ENCODE results near the gene PIEZO2.

DNA sequence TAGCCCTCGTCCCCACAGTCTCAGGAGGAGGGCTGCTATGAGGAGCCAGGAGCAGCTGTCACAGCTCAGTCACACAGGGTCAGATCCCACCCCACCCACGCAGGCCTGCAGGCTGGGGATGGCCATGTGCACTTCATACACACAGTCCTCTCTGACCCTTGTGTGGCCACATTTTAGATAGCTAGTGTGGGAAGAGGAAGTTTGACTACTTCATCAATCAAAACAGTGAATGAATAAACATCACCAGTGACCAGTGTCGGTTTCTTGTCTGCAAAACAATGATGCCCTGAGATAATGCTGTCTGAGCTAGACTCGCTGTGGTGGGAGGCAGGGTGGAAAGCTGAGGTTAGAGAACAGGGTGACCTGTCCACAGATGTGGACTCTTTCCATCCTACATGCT, 107.1 kb downstream of the PIEZO2 start:
- TF ChIP-seq, protein P1, sequence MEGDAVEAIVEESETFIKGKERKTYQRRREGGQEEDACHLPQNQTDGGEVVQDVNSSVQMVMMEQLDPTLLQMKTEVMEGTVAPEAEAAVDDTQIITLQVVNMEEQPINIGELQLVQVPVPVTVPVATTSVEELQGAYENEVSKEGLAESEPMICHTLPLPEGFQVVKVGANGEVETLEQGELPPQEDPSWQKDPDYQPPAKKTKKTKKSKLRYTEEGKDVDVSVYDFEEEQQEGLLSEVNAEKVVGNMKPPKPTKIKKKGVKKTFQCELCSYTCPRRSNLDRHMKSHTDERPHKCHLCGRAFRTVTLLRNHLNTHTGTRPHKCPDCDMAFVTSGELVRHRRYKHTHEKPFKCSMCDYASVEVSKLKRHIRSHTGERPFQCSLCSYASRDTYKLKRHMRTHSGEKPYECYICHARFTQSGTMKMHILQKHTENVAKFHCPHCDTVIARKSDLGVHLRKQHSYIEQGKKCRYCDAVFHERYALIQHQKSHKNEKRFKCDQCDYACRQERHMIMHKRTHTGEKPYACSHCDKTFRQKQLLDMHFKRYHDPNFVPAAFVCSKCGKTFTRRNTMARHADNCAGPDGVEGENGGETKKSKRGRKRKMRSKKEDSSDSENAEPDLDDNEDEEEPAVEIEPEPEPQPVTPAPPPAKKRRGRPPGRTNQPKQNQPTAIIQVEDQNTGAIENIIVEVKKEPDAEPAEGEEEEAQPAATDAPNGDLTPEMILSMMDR (IDR thresholded peaks at IDR 0.05; ENCODE audit: insufficient read depth, low read length), result no peak
- TF ChIP-seq, protein P2, sequence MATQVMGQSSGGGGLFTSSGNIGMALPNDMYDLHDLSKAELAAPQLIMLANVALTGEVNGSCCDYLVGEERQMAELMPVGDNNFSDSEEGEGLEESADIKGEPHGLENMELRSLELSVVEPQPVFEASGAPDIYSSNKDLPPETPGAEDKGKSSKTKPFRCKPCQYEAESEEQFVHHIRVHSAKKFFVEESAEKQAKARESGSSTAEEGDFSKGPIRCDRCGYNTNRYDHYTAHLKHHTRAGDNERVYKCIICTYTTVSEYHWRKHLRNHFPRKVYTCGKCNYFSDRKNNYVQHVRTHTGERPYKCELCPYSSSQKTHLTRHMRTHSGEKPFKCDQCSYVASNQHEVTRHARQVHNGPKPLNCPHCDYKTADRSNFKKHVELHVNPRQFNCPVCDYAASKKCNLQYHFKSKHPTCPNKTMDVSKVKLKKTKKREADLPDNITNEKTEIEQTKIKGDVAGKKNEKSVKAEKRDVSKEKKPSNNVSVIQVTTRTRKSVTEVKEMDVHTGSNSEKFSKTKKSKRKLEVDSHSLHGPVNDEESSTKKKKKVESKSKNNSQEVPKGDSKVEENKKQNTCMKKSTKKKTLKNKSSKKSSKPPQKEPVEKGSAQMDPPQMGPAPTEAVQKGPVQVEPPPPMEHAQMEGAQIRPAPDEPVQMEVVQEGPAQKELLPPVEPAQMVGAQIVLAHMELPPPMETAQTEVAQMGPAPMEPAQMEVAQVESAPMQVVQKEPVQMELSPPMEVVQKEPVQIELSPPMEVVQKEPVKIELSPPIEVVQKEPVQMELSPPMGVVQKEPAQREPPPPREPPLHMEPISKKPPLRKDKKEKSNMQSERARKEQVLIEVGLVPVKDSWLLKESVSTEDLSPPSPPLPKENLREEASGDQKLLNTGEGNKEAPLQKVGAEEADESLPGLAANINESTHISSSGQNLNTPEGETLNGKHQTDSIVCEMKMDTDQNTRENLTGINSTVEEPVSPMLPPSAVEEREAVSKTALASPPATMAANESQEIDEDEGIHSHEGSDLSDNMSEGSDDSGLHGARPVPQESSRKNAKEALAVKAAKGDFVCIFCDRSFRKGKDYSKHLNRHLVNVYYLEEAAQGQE (IDR thresholded peaks at IDR 0.05; ENCODE audit: insufficient replicate concordance, low read depth), result no peak
- TF ChIP-seq POLR2AphosphoS5 (IDR thresholded peaks at IDR 0.05; ENCODE audit: low read depth), result no peak
